Psoas muscle (tissue), 8 donors: ENCODE measurements around the gene HYCC1. TPM values are rescaled to one million over a fixed set of nuclear protein-coding genes. Genes with fewer than 3 reads are reported as not detected.
"Not testable (repeated sequence)": the region's sequence is repeated elsewhere in the genome, so short reads cannot be mapped to it uniquely, and the experiment has no call there.

ENCODE experiments used
- ATAC-seq, 4 donors: fragments of 200-7000 bp; cut with Tn5 transposase; one replicate each; pipeline ENCODE4 v1.9.1; 2020; ENCODE audit warnings: moderate library complexity in 3 of 4, mild to moderate bottlenecking in 2 of 4
- DNase-seq, 2 donors: peaks; one replicate each; pipeline ENCODE4 v3.0.0-alpha.2; 2020
- H3K27ac ChIP-seq: fragments of 200-600 bp; one replicate; pipeline ENCODE4 v1.8.0; 2022
- H3K27me3 ChIP-seq, 3 donors: fragments of 200-600 bp in 1 of 3; one replicate each; pipeline versions ENCODE4 v1.6.1 to v1.8.0; 2013 to 2022; ENCODE audit warnings: low read length in 2 of 3, mild to moderate bottlenecking in 2 of 3, moderate library complexity in 1 of 3; ENCODE audit not compliant: insufficient read depth in 3 of 3
- H3K36me3 ChIP-seq, 2 donors: fragments of 200-600 bp in 1 of 2; one replicate each; pipeline versions ENCODE4 v1.6.1 to v1.8.0; 2013 to 2022; ENCODE audit warnings: low read depth in 1 of 2, mild to moderate bottlenecking in 1 of 2, moderate library complexity in 1 of 2; ENCODE audit not compliant: insufficient read depth in 1 of 2
- H3K4me1 ChIP-seq: fragments of 200-600 bp; one replicate; pipeline ENCODE4 v1.8.0; 2022
- H3K4me3 ChIP-seq: fragments of 200-600 bp; one replicate; pipeline ENCODE4 v1.8.0; 2022; ENCODE audit warnings: mild to moderate bottlenecking
- H3K9me3 ChIP-seq: fragments of 200-600 bp; one replicate; pipeline ENCODE4 v1.8.0; 2022
- WGBS, 3 donors: extraction: QIAGEN DNeasy Blood & Tissue Kit; methylation state at CpG; one replicate each; pipeline versions ENCODE4 v1.1.6 to v1.1.7; 2013; 5-methylcytosine and 5-hydroxymethylcytosine counted together
- intact Hi-C, 2 donors: fragments of 100-400 bp; cut with DNase I; formaldehyde crosslinking; loops; one replicate each; pipeline versions ENCODE4 v1.11.0 to v1.14.2; 2022
- polyA plus RNA-seq, 3 donors: library from polyadenylated mRNA; stranded (reverse); fragments of 200-250 nt; gene quantifications; one replicate each; pipeline ENCODE4 v1.2.3, GENCODE V29; 2013
- total RNA-seq, 4 donors: library from RNA; stranded (reverse); fragmentation: NEBNext Ultra II Directional in 2 of 4; extraction: Animal tissue kit (Norgen Biotek cat#: 25700) in 2 of 4; gene quantifications; one replicate each; pipeline versions ENCODE4 v1.2.1 to v1.2.4, GENCODE V29; 2021 to 2023
- TF ChIP-seq, protein P1 (sequence below): fragments of 200-600 bp; IDR thresholded peaks from one replicate; pipeline ENCODE4 v1.8.0; 2022; ENCODE audit warnings: antibody characterized with exemption
- donor health status: healthy with polysubstance abuse.
- donor health status: DM: no; HTN: no; CAD: no; lungs with moderate emphysema.
- donor health status: Bipolar disorder and iron deficiency.
- donor health status: healthy.
- donor health status: DM: yes; HTN: yes; CAD: no.
- donor health status: DM: no; HTN: no; CAD: no.
- donor health status: DM: no; HTN: no; CAD: no.
- donor health status: DM: yes; HTN: yes; CAD: no.

The HYCC1 gene
- total and polyA plus RNA-seq, 7 donors, result 14.6 to 63.9 (median 30.1) TPM

DNA sequence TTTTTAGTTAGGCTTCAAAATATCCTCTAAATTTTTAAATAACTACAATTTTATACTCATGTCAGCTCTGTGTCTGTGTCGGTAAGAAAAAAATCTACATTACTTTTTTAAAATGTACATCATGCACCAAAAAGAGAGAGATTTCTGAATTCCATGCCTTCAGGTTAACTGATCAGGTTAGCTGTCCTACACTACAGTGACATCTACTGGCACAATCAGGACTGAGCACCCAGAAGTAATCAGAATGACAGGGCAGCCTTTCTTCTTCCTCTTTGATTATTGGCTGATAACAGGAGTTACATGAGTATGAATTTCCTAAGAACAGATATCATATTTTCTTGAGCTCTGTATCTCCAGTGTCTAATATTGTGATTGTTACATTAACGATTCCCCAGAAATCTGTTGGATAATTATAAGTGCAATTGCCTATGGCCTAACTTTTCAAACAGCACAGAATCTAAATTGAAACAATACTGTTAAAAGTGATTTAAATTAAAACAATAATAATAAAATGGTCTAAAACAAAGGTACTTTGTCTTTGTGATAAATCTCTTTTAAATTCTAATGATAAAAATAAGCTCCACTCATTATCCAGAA is 41.8 kb upstream of the HYCC1 start:
- H3K36me3 ChIP-seq, result no peaks in the 10 kb centered on the region
- no peak overlapping the region for H3K4me3 ChIP-seq
- no peak overlapping the region for H3K27ac ChIP-seq
- no peaks in the 10 kb centered on the region for H3K9me3 ChIP-seq
- H3K27me3 ChIP-seq, result no peaks in the 10 kb centered on the region
- 1 to 4% (median 2%) methylated on average over 2 of the region's 2 CpGs for WGBS, 3 donors
- TF ChIP-seq, protein P1, sequence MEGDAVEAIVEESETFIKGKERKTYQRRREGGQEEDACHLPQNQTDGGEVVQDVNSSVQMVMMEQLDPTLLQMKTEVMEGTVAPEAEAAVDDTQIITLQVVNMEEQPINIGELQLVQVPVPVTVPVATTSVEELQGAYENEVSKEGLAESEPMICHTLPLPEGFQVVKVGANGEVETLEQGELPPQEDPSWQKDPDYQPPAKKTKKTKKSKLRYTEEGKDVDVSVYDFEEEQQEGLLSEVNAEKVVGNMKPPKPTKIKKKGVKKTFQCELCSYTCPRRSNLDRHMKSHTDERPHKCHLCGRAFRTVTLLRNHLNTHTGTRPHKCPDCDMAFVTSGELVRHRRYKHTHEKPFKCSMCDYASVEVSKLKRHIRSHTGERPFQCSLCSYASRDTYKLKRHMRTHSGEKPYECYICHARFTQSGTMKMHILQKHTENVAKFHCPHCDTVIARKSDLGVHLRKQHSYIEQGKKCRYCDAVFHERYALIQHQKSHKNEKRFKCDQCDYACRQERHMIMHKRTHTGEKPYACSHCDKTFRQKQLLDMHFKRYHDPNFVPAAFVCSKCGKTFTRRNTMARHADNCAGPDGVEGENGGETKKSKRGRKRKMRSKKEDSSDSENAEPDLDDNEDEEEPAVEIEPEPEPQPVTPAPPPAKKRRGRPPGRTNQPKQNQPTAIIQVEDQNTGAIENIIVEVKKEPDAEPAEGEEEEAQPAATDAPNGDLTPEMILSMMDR, result peak; percentile 93
- H3K4me1 ChIP-seq, result no peaks in the 10 kb centered on the region
- intact Hi-C loops, result loop anchor here (1.0 to 10.0 kb wide), 6 partner anchors 193 to 496 kb away; partner anchors contain the start of genes IL6 (in 2 of the 2) and TOMM7 (in 1 of the 2)
- DNase-seq (no peak), ATAC-seq (peak; percentile 76 to 90 (median 85))

DNA sequence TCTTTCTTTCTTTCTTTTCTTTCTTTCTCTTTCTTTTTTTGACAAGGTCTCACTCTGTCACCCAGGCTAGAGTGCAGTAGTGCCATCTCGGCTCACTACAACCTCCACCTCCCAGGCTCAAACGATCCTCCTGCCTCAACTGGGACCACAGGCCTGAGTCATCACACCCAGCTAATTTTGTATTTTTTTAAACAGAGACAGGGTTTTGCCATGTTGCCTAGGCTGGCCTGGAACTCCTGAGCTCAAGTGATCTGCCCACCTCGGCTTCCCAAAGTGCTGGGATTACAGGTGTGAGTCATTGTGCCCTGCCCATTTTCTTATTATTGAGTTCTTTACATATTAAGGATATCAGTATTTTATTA is 37.2 kb upstream of the HYCC1 start:
- H3K27me3 ChIP-seq, ATAC-seq, H3K36me3 ChIP-seq, DNase-seq, H3K9me3 ChIP-seq, H3K4me1 ChIP-seq, H3K27ac ChIP-seq, H3K4me3 ChIP-seq: not testable (repeated sequence)
- 71 to 74% (median 72%) methylated on average over 3 of the region's 3 CpGs for WGBS, 3 donors
- intact Hi-C loops, result loop anchor here in 1 of 2 donors (10.0 kb wide), 1 partner anchor 326 kb away; the partner anchor contains the start of gene IL6

DNA sequence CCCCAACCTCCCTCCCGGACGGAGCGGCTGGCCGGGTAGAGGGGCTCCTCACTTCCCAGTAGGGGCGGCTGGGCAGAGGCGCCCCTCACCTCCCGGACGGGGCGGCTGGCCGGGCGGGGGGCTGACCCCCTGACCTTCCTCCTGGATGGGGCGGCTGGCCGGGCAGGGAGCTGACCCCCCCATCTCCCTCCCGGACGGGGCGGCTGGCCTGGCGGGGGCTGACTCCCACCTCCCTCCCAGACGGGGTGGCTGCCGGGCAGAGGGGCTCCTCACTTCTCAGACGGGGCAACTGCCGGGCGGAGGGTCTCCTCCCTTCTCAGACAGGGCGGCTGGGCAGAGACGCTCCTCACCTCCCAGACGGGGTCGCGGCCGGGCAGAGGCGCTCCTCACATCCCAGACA is 32.4 kb upstream of the HYCC1 start:
- DNase-seq, H3K27ac ChIP-seq, ATAC-seq, H3K36me3 ChIP-seq, H3K9me3 ChIP-seq, H3K4me3 ChIP-seq, H3K4me1 ChIP-seq, intact Hi-C loops, H3K27me3 ChIP-seq: not testable (repeated sequence)
- 96 to 100% (median 99%) methylated on average over 2 to 29 of the region's 29 CpGs for WGBS, 3 donors

DNA sequence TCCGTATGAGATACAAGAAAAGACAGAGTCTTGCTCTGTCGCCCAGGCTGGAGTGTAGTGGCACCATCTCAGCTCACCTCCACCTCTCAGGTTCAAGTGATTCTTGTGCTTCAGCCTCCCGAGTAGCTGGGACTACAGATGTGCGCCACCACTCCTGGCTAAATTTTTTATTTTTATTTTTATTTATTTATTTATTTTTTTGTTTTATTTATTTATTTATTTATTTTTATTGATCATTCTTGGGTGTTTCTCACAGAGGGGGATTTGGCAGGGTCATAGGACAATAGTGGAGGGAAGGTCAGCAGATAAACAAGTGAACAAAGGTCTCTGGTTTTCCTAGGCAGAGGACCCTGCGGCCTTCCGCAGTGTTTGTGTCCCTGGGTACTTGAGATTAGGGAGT is 31.2 kb upstream of the HYCC1 start:
- H3K9me3 ChIP-seq, DNase-seq, H3K27me3 ChIP-seq, ATAC-seq, H3K27ac ChIP-seq, H3K36me3 ChIP-seq, H3K4me1 ChIP-seq, H3K4me3 ChIP-seq, intact Hi-C loops: not testable (repeated sequence)
- 92 to 95% (median 92%) methylated on average over 4 of the region's 6 CpGs for WGBS, 3 donors

DNA sequence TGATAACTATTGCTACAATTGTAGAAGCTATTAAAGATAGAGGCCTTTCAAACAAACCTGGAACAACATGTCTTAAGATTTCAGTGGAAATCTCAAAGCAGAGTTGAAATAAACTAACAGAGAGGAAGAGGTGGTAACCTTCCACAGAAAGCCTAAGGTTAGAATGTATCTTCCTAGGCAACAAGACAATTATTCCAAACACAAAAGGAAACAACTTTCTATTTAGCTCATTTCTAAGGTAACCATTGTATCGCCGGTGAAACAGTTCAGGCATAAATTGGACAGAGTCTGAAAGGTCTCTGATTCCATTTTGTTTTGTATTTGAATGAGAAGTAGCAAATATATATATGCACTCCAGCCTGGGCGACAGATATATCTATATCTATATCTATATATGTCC is 30.7 kb upstream of the HYCC1 start:
- TF ChIP-seq, protein P1, result no peak
- Histone ChIP-seq H3K4me1 (no peaks in the 10 kb centered on the region), H3K27me3 (no peaks in the 10 kb centered on the region), H3K9me3 (no peaks in the 10 kb centered on the region), H3K27ac (no peak overlapping the region), H3K4me3 (no peak overlapping the region), H3K36me3 (no peaks in the 10 kb centered on the region)
- intact Hi-C loops, result no loop called here
- ATAC-seq, result no peak
- no peak for DNase-seq
- 74 to 88% (median 79%) methylated on average over 3 of the region's 3 CpGs for WGBS, 3 donors

DNA sequence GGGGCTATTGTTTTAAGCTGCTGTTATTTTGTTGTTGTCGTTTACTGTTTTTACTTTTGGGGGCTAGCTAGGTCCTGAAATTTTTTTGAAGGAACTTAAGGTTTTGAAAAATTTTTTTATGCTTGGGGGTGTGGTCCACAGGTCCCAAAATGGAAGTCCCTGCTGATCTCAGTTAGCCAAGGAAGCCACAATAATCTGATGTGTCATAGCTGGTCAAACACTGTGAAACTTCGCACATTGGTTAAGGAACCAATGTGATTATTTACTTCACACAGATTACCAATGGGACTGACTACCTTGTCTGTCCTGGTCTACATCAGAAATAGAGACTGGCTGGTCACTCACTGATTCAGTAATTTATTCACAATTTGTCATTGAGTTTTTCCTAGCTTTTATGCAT is 29.5 kb upstream of the HYCC1 start:
- TF ChIP-seq, protein P1, result no peak
- Histone ChIP-seq H3K36me3 (no peaks in the 10 kb centered on the region), H3K27ac (no peak overlapping the region), H3K9me3 (no peaks in the 10 kb centered on the region), H3K4me3 (no peak overlapping the region), H3K27me3 (no peaks in the 10 kb centered on the region), H3K4me1 (no peaks in the 10 kb centered on the region)
- 90 to 92% (median 91%) methylated on average over 2 of the region's 2 CpGs for WGBS, 3 donors
- DNase-seq (no peak), ATAC-seq (no peak)
- intact Hi-C loops, result no loop called here

DNA sequence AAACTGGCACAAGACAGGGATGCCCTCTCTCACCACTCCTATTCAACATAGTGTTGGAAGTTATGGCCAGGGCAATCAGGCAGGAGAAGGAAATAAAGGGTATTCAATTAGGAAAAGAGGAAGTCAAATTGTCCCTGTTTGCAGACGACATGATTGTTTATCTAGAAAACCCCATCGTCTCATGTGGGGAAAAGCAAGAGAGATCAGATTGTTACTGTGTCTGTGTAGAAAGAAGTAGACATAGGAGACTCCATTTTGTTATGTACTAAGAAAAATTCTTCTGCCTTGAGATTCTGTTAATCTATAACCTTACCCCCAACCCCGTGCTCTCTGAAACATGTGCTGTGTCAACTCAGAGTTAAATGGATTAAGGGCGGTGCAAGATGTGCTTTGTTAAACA is 25.7 kb upstream of the HYCC1 start:
- DNase-seq, H3K27ac ChIP-seq, H3K9me3 ChIP-seq, intact Hi-C loops, ATAC-seq, H3K4me3 ChIP-seq, H3K27me3 ChIP-seq, H3K4me1 ChIP-seq, H3K36me3 ChIP-seq: not testable (repeated sequence)
- WGBS, 3 donors, result 72 to 79% (median 78%) methylated on average over 2 of the region's 4 CpGs

DNA sequence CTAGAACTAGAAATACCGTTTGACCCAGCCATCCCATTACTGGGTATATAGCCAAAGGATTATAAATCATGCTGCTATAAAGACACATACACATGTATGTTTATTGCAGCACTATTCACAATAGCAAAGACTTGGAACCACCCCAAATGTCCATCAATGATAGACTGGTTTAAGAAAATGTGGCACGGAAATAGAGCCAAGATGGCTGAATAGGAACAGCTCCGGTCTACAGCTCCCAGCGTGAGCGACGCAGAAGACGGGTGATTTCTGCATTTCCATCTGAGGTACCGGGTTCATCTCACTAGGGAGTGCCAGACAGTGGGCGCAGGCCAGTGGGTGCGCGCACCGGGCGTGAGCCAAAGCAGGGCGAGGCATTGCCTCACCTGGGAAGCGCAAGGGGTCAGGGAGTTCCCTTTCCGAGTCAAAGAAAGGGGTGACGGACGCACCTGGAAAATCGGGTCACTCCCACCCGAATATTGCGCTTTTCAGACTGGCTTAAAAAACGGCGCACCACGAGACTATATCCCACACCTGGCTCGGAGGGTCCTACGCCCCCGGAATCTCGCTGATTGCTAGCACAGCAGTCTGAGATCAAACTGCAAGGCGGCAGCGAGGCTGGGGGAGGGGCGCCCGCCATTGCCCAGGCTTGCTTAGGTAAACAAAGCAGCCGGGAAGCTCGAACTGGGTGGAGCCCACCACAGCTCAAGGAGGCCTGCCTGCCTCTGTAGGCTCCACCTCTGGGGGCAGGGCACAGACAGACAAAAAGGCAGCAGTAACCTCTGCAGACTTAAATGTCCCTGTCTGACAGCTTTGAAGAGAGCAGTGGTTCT is 21.8 kb upstream of the HYCC1 start:
- not testable (repeated sequence) for H3K36me3 ChIP-seq
- WGBS, 3 donors, result 77 to 86% (median 83%) methylated on average over 20 to 27 of the region's 34 CpGs

More for the DNA sequence above, 21.8 kb upstream of the HYCC1 start:
- H3K4me1 ChIP-seq, ATAC-seq, DNase-seq, H3K27ac ChIP-seq, H3K9me3 ChIP-seq, H3K4me3 ChIP-seq, intact Hi-C loops, H3K27me3 ChIP-seq: not testable (repeated sequence)
